Keratinocyte (primary cell): ENCODE measurements around the gene STIMATE.

ENCODE experiments used
- EZH2 ChIP-seq: IDR thresholded peaks from one replicate; pipeline ENCODE4 v1.6.1; 2012; ENCODE audit warnings: inconsistent platforms, mild to moderate bottlenecking, low read length, moderate library complexity
- TF ChIP-seq, protein P1 (sequence below), 3 experiments: IDR thresholded peaks in 1 of 3; conservative IDR thresholded peaks in 1 of 3; optimal IDR thresholded peaks in 1 of 3; 2 replicates in 2 of 3; 3 replicates in 1 of 3; pipeline versions ENCODE3 to v1.5.1; 2011; ENCODE audit warnings: low read length in 3 of 3, mild to moderate bottlenecking in 3 of 3, moderate library complexity in 2 of 3, control low read depth in 1 of 3, inconsistent platforms in 1 of 3; ENCODE audit not compliant: insufficient read depth in 2 of 3; ENCODE audit errors: extremely low read depth in 1 of 3

DNA sequence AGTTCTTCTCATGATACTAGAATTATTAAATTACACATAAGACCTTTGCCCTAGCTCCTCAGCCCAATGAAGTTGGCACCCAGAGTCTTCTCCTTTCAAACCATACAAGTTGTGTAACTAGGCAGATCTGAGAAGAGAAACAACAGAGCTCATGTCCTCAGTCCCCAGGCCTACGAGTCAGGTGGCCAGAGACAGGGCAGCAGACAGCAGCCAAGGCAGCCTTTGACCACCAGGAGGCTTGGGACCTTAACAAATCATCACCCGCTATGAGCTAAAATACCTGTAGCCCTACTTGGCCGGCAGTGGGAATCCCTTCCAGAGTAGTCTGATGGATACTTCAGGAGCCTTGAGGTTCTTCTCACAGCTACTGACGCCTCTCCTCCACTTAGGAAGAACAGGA, 18.3 kb downstream of the STIMATE start:
- TF ChIP-seq, protein P1, sequence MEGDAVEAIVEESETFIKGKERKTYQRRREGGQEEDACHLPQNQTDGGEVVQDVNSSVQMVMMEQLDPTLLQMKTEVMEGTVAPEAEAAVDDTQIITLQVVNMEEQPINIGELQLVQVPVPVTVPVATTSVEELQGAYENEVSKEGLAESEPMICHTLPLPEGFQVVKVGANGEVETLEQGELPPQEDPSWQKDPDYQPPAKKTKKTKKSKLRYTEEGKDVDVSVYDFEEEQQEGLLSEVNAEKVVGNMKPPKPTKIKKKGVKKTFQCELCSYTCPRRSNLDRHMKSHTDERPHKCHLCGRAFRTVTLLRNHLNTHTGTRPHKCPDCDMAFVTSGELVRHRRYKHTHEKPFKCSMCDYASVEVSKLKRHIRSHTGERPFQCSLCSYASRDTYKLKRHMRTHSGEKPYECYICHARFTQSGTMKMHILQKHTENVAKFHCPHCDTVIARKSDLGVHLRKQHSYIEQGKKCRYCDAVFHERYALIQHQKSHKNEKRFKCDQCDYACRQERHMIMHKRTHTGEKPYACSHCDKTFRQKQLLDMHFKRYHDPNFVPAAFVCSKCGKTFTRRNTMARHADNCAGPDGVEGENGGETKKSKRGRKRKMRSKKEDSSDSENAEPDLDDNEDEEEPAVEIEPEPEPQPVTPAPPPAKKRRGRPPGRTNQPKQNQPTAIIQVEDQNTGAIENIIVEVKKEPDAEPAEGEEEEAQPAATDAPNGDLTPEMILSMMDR (optimal IDR thresholded peaks at IDR 0.05 in 1 of 3, IDR thresholded peaks at IDR 0.05 in 1 of 3, conservative IDR thresholded peaks at IDR 0.05 in 1 of 3; ENCODE audit: extremely low read depth in 1 of 3, insufficient read depth in 2 of 3, low read length in 3 of 3): no peak
- TF ChIP-seq EZH2: no peak
